Measurements from ENCODE around the gene CACNA1D.

Gene CACNA1D

GRCh38 chr3:53766706-53767105 lies 272.3 kb downstream of the CACNA1D start:
- no peak for DNase-seq

GRCh38 chr3:53768478-53769459 lies 274.4 kb downstream of the CACNA1D start:
- no peak for DNase-seq

- DNase-seq: no peak
Observed at GRCh38 chr3:53772562-53772961, 278.2 kb downstream of the CACNA1D start.

- no peak for DNase-seq
Observed at GRCh38 chr3:53773021-53773436, 278.6 kb downstream of the CACNA1D start.

GRCh38 chr3:53773611-53774368 lies 279.4 kb downstream of the CACNA1D start:
- DNase-seq: no peak

GRCh38 chr3:53774414-53774813 lies 280.0 kb downstream of the CACNA1D start:
- DNase-seq: no peak

GRCh38 chr3:53775018-53775417 lies 280.6 kb downstream of the CACNA1D start:
- DNase-seq: no peak

GRCh38 chr3:53775834-53776251 lies 281.4 kb downstream of the CACNA1D start:
- DNase-seq: no peak

- DNase-seq: no peak
Observed at GRCh38 chr3:53776494-53777101, 282.2 kb downstream of the CACNA1D start.

- no peak for DNase-seq
Observed at GRCh38 chr3:53777468-53777867, 283.1 kb downstream of the CACNA1D start.

- DNase-seq: no peak
Observed at GRCh38 chr3:53778153-53778552, 283.7 kb downstream of the CACNA1D start.

GRCh38 chr3:53780171-53780570 lies 285.8 kb downstream of the CACNA1D start:
- no peak for DNase-seq

GRCh38 chr3:53780806-53781205 lies 286.4 kb downstream of the CACNA1D start:
- DNase-seq: no peak

- DNase-seq: no peak
Observed at GRCh38 chr3:53787016-53787415, 292.6 kb downstream of the CACNA1D start.

- DNase-seq: no peak
Observed at GRCh38 chr3:53788038-53788437, 293.6 kb downstream of the CACNA1D start.

- DNase-seq: no peak
Observed at GRCh38 chr3:53789459-53789858, 295.0 kb downstream of the CACNA1D start.

GRCh38 chr3:53790470-53790869 lies 296.1 kb downstream of the CACNA1D start:
- no peak for DNase-seq

GRCh38 chr3:53791317-53791716 lies 296.9 kb downstream of the CACNA1D start:
- DNase-seq: no peak

GRCh38 chr3:53792866-53793265 lies 298.5 kb downstream of the CACNA1D start:
- DNase-seq: no peak

GRCh38 chr3:53794597-53794996 lies 300.2 kb downstream of the CACNA1D start:
- no peak for DNase-seq

GRCh38 chr3:53795176-53795575 lies 300.8 kb downstream of the CACNA1D start:
- no peak for DNase-seq

- no peak for DNase-seq
Observed at GRCh38 chr3:53795789-53796560, 301.6 kb downstream of the CACNA1D start.

- DNase-seq: no peak
Observed at GRCh38 chr3:53798144-53798543, 303.7 kb downstream of the CACNA1D start.
